GM19025 (cell line): ENCODE results near the gene NUMA1.

Experiments used
- ATAC-seq: cut with Tn5 transposase; IDR thresholded peaks from one replicate; pipeline ENCODE4 v1.9.1; 2021; ENCODE audit warnings: mild to moderate bottlenecking, low read depth, moderate library complexity; ENCODE audit not compliant: unreplicated experiment

Gene NUMA1

GRCh38 chr11:72102946-72103753 is 22.8 kb upstream of the NUMA1 start, which contains the start of gene LAMTOR1:
Gene LAMTOR1 (minus strand): TSS chr11:72103297. CDS start chr11:72103224, 73 bp downstream.
- peak; percentile 96 for ATAC-seq

- no peak for ATAC-seq
These were observed 22.2 kb upstream of the NUMA1 start for GRCh38 chr11:72102631-72102945.

- ATAC-seq, result no peak
These were observed 21.8 kb upstream of the NUMA1 start for GRCh38 chr11:72102162-72102561.

GRCh38 chr11:72100462-72100861 is 20.1 kb upstream of the NUMA1 start:
- no peak for ATAC-seq

DNA sequence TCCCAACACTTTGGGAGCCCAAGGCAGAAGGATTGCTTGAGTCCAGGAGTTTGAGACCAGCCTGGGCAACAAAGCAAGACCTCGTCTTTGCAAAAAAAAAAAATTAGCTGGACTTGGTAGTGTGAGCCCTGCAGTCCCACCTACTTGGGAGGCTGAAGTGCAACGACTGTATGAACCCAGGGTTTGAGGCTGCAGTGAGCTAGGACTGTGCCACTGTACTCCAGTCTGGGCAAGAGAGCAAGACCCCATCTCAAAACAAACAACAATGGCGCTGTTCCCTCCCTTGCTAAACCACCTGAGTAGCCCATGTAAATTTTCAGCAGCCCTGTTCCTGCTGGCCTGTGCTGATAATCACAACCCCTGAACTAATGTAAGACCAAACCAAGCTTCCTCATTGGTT is 19.7 kb upstream of the NUMA1 start:
- no peak for ATAC-seq

DNA sequence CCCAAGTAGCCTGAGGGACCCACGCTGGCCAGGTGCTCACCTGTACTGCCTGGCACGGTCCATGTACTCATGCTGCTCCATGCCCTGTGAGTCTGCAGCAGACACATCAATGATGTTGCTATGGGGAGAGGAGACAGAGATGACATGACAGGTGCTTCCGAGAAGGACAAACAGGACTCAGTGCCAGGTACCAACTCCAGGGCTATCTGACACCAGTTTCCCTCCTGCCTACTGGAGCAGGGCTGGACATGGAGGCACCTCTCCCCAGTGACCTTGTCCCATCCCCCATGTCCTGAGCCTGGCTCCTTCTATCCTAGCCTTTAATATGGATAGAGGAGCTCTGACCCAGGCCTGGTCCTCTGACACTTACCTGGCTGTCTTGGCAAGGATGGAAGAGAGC is 18.4 kb upstream of the NUMA1 start:
- no peak for ATAC-seq

DNA sequence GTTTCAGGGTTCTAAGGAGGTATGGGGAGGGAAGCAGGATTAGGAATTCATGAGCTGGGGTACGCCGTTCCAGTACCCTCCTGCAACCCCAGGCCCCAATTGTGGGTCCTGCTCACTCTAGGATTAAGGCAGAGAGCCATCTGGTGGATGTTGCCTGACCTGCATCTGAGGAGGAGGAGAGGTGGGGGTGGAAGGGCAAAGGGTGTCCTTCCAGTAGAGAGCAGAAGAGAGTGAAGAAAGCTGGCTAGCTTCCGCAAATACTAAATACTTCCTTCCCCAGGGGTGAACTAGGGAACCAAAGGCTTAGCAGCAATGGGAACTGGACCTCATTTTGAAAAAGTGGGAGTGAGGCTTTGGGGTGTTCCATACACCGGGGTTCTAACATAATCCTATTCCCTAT is 10.9 kb upstream of the NUMA1 start:
- ATAC-seq, result no peak

- no peak for ATAC-seq
These were observed 7.9 kb upstream of the NUMA1 start for GRCh38 chr11:72088076-72088808.

- no peak for ATAC-seq
These were observed 5.4 kb upstream of the NUMA1 start for GRCh38 chr11:72085621-72086351.

- no peak for ATAC-seq
These were observed 4.6 kb upstream of the NUMA1 start for GRCh38 chr11:72084965-72085364.

DNA sequence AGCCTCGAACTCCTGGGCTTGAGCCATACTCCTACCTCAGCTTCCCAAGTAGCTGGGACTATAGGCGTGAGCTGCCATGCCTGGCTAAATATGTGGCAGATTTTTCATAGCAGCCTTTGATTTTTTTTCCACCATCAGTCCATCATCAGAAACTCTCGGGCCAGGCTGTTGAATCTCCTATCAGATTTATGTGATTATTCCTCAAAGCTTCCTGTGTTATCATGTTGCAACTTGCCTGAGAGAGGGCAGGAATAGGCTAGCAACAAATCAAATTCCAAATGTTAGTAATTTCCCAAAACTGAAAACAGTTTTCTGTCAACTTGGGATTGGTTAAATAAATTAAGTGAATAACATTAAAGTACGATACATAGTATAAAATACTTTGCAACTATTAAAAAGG is 3.7 kb upstream of the NUMA1 start:
- no peak for ATAC-seq

- no peak for ATAC-seq
These were observed 3.1 kb upstream of the NUMA1 start for GRCh38 chr11:72083414-72083813.

GRCh38 chr11:72081821-72082453 is 1.6 kb upstream of the NUMA1 start:
- ATAC-seq, result no peak

- ATAC-seq, result no peak
These were observed 872 bp upstream of the NUMA1 start for GRCh38 chr11:72081184-72081644.

GRCh38 chr11:72079819-72080325 is 470 bp downstream of the NUMA1 start:
- ATAC-seq, result no peak

DNA sequence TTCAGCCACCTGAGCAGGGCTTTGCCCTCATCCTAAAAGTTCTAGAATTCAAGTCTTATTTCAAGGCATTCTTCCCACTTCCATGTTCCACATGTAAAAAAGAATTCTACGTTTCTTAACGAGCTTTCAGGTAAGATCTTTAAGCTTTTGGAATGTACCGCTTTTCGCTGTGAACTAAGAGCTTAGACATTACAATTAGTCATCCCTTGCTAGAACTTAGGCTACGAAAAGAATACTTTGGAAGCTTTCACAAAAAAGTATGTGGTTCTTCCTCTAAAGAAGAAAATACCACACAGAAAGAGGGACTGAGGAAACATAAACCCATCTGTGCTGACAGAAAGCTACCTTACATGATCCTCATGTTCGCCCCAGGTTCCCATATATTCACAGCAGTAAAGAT is 1.9 kb downstream of the NUMA1 start:
- no peak for ATAC-seq

GRCh38 chr11:72075756-72076155 is 4.6 kb downstream of the NUMA1 start:
- ATAC-seq, result no peak

GRCh38 chr11:72075109-72075508 is 5.2 kb downstream of the NUMA1 start:
- ATAC-seq, result no peak

DNA sequence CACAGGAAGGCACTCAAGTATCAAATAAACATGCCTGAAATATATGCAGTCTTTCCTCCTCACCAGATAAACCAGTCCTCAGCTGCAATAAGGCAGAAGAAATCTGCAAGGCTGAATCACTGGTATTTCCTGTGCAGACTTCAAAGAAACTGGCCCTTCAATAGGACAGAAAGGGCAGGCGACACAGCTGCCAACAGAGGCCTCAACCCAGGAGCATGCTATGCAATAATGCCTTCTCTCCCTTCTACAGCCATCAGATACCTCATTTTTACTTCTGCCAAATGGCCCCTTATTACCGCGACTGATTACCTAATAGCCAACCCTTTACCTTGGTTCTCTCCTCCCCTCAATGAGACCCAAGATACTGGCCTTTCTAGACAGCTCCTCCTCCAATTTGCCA is 8.0 kb downstream of the NUMA1 start:
- ATAC-seq, result no peak

DNA sequence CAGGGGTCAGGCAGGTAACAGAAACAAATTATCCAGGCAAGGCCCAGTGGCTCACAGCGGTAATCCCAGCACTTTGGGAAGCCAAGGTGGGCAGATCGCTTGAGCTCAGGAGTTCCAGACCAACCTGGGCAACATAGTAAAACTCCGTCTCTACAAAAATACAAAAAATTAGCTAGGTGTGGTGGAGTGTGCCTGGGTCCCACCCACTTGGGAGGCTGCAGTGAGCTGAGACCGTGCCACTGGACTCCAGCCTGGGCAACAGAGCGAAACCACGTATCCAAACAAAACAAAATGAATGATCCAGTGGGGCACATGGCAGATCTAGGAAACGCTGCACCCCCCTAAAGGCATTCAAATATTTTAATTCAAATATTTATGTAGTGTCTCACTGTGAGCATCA is 9.9 kb downstream of the NUMA1 start:
- ATAC-seq, result no peak
